RWPE1 (cell line): ENCODE measurements around the gene CD300A.

Source experiments
- CTCF ChIA-PET: fragments of 350-600 bp; sonication (Branson Sonifier 250); formaldehyde crosslinking; extraction: SDS; loops from one replicate; lab custom pipeline; 2021; lab: Yijun Ruan, JAX
- POLR2A ChIA-PET: fragments of 400-600 bp; formaldehyde crosslinking; extraction: SDS; loops from one replicate; lab custom pipeline; 2020; ENCODE audit warnings: antibody characterized with exemption; ENCODE audit not compliant: low non-redundant PET; lab: Yijun Ruan, JAX
- DNase-seq: peaks from one replicate; pipeline ENCODE4 v3.0.0; 2012; ENCODE audit warnings: low spot score
- H3K27ac ChIP-seq: fragments of 450-650 bp; 2 replicates; pipeline ENCODE4 v1.5.1; 2017
- CTCF ChIP-seq: fragments of 450-650 bp; conservative IDR thresholded peaks from 2 replicates; pipeline ENCODE4 v1.5.1; 2017; ENCODE audit warnings: low read depth, mild to moderate bottlenecking

Gene CD300A

GRCh38 chr17:74529243-74529642 is 62.8 kb downstream of the CD300A start:
- no peak for TF ChIP-seq CTCF
- DNase-seq = no peak
- ChIA-PET POLR2A (no interaction called here), CTCF (interaction anchor here (0.5 to 0.6 kb wide), 2 partner anchors 70 to 1003 kb away, joined by 3 read pairs; no protein-coding TSS in a partner anchor)
- no peak overlapping the region for H3K27ac ChIP-seq

GRCh38 chr17:74530831-74531150 is 64.4 kb downstream of the CD300A start:
- CTCF ChIA-PET = interaction anchor here (0.9 kb wide), 1 partner anchor 36 kb away, joined by 5 read pairs; no protein-coding TSS in a partner anchor
- no peak for DNase-seq
- H3K27ac ChIP-seq = no peak overlapping the region
- TF ChIP-seq CTCF = no peak
- POLR2A ChIA-PET = no interaction called here

- DNase-seq = no peak
- ChIA-PET CTCF (no interaction called here), POLR2A (interaction anchor here (0.7 kb wide), 1 partner anchor 328 kb away, joined by 3 read pairs; no protein-coding TSS in a partner anchor)
- H3K27ac ChIP-seq = no peak within 1 kb of the TSS
- TF ChIP-seq CTCF = no peak
Measured at GRCh38 chr17:74531231-74531761, 64.9 kb downstream of the CD300A start, which contains the start of gene CD300LB. Gene CD300LB, minus strand, starts transcription at chr17:74531475. Its CDS starts 125 bp downstream, at chr17:74531350.

GRCh38 chr17:74532115-74532514 is 65.7 kb downstream of the CD300A start:
- TF ChIP-seq CTCF = no peak
- DNase-seq = no peak
- ChIA-PET CTCF (interaction anchor here (0.7 to 1.5 kb wide), 2 partner anchors 81 to 163 kb away, joined by 3 to 4 read pairs; no protein-coding TSS in a partner anchor), POLR2A (interaction anchor here (0.7 kb wide), 1 partner anchor 329 kb away, joined by 3 read pairs; no protein-coding TSS in a partner anchor)
- H3K27ac ChIP-seq = no peak overlapping the region
